ENCODE data around the gene KCTD18.

The KCTD18 gene

DNA sequence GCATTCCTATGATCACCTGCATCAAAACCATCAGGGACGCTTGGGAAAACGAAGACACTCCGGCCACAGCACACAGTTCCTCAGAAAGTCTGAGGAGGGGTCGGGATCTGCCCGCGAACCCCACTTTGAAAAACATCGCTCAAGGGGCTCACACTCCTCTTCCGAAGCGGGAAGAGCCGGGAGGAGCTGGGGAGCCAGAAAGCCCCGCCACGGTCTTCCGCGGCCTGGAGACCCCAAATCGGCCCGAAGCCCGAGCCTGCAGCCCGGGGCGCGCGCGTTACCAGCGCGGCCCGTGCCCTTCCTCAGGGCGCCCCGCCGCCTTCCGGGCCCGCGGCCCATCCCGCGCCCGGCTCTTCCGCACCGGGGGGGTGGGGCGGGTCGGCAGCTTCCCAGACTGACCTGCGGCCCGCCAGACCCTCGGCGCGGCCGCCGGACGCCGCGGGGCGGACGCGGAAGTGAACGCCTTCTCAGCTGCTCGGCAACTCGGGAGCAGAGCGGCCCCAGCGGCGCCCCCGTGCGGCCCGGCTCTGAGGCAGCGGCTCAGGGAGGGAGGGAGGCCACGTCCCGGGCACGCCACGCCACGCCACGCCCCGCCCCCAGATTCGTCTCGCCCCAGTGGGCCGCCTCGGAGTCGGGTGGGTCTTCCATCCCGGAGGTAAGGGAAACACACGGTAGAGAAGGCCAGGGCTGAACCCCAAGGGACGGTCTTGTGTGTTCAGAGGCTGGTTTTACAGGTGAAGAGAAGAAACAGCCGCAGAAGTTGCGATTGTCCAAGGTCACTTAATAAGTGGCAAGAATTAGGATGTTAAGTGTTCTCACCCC, at the start of gene KCTD18:
Gene KCTD18, minus strand, starts transcription at position 457 of the 822 bp plus-strand sequence. CDS start 3,052 bp downstream, outside the sequence.
- peak; percentile 90 for DNase-seq

DNA sequence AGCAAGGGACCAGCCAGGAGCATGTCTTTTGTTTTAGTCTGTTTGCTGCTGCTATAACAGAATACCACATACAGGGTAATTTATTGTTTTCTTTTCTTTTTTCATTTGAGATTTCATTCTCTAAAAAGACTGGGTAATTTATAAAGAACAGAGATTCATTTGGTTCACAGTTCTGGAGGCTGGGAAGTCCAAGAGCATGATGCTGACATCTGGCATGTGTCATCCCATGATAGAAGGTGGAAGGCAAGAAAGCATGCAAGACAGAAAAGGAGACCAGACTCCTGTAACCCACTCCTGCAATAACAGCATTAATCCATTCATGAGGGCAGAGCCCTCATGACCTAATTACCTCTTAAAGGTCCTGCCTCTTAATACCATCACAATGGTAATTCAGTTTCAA, 30.9 kb upstream of the KCTD18 start:
- no peak for DNase-seq

DNA sequence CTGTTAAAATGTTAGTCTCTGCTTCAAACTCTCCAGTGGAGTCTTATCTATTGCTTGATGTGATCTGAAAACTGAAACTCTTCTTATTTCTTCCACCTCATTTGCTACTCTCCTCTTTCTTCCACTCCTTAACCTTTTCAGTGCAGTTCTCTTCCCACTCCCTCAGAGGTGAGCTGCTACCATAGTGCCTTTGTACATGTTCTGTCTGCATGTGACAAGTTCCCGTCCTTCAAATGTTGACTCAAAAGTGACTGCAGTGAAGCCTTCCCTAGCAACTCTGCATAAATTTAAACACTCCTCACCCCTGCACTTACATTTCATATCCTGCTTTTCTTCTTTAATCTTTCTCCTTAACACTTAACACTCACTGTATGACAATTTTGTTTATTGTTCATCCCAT, 28.3 kb upstream of the KCTD18 start:
- no peak for DNase-seq

DNA sequence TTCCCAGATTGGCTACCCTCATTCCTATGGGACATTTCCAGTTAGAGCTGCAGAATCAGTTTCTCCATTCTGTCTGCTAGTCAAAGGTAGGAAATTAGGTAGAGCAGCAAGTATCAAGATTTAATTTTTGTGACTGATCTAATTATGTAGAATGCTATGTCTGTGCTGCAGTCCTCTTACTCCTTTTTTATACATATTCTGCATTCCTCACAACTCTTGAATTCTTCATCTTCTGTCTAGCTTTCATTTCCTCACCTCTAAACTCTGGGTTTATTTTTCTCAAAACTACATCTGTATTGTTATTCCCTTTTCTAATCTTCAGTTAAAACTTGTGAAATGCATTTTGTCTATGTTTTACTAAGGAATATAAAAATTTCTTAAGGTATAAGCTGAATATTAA, 24.7 kb upstream of the KCTD18 start:
- no peak for DNase-seq

DNA sequence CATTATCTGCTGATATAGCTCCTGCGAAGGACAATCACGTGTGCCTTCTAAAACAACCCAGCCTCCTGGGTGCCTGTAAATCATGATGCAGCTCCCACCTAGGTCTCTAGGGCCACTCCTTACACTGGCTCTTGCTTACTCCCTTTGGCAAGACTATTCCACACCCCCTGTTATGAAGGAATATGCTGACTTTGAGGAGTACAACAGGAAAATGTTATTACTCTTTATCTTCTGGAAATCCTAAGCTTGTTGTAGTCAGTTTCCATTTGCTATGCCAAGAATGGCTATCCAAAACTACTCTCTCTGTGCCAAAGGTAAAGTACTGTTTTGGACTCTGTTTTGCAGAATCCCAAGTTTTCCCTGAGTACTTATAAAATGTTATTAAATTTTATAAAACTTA, 23.9 kb upstream of the KCTD18 start:
- no peak for DNase-seq

DNA sequence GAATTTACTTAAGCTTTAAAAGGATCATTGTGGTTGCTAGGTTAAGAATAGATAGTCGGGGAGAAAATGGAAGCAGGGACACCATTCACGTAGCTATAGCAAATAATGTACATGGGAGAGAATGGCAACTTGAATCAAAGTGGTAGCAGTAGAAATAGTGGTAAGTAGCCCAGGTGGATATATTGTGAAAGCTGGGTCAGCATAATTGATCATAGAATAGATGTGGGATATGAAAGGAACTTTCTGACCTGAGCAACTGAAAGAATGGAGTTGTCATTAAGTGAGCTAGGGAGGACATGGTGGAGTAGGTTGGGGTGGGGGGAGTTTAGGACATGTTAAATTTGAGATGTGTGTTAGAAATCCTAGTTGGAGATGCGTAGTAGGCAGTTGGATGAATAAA, 18.4 kb upstream of the KCTD18 start:
- DNase-seq, result no peak

DNA sequence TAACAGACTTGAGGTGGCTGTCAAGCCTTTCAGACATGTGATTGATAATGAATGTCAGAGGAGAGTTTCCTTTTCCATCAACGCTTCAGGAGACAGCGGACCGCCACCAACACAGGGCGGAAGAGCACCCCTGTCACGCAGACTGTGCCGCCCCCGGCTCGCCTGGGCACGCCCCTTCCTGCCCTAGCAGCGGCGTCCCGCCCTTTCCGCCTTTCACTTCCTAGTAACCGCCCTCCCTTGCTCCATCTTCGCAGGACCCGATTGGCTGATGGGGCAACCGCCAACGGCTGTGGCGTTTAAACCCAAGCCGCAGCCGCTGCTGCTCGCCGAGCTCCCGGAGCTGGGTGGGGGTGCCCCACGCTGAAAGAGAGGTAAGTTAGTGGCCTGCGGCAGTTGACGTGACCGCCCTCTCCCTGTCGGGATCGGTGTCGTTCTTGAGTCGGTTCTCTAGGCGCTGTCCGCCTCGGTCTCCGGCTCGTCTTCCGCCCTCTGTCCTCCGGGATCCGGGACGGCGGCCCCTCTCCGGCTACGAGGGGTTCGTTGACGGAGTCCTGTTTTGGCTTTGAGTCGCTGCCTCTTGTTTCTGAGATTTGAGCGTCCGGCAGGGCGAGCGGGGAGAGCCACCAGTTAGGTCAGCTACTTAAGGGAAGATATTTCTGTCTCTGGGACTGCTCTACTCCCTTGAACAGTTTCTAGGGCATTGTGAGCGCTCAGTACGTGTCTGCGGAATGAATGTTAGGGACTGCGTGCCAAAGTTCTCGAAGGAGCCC, 16.2 kb upstream of the KCTD18 start, which contains the start of gene SGO2:
Gene SGO2, plus strand, starts transcription at position 326 of the 770 bp plus-strand sequence. CDS start 6,769 bp downstream, outside the sequence.
- peak; percentile 97 for DNase-seq

DNA sequence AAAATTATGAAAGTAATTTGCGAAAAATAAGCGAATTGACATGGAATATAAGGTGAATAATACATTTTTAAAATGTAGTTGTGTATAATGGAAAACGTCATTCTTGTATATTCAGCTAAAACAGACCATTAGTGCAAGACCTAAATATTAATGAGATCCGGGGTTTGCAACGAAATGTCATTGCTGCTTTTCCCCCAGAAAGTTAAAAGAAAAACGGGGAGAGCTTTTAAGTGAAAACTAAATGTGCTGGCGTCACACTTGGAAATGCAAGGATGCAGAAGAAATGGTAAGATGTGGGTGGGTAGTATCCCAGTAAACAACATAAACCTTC, 15.6 kb upstream of the KCTD18 start:
- DNase-seq, result no peak

DNA sequence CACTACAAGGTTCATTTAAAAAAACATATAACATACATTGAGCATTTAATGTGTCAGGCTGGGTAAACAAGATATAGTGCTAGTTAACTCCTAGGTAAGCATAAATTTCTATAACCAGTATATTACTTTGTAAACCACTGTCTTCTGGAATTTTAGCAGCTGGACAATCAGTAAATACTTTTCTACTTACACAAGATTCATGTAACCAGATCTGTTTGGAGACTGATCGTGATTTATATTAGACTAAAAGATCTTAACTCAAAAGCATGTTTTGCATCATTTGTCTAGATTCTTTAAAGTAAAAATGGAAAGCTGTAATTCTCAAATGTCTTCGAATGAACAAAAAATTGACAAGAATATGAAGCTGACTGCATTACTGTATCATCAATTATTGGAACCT, 15.2 kb upstream of the KCTD18 start:
- no peak for DNase-seq

DNA sequence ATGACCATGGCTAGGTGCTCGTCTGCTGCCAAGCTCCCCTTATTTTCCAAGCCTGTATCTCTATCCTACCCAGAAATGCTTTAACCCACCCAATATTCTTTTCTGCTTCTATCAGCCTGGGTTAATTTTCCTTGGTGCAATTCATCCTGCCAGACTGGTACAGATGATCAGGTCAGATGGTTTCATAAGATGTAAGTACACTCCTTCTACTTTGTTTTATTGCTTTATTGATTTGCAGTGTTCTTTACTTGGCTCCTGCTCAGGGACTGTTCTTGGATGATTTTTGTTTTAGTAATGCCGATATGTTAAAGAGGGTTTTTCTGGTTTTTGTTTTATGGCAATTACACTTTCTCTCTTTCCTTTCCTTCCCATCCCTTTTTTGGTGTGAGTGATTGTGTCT, 13.7 kb upstream of the KCTD18 start:
- no peak for DNase-seq

DNA sequence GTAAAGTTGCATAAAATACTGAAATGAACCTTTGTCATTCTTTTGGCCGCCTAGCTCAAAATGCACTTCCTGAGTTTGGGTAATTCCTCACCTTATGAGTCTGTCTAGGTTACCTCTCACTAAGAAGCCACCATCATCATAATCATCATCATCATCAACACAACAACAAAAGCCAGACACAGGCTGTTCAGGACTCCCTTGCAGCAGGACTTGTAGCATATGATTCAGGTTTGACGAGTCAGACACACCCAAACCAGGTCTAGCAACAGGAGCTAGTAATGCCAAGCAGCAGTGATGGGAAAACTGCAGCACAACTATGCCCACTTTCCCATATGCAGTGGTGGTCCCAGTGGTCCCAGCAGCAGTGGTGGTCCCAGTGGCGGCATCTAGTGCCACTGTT, 13.3 kb upstream of the KCTD18 start:
- DNase-seq, result no peak

DNA sequence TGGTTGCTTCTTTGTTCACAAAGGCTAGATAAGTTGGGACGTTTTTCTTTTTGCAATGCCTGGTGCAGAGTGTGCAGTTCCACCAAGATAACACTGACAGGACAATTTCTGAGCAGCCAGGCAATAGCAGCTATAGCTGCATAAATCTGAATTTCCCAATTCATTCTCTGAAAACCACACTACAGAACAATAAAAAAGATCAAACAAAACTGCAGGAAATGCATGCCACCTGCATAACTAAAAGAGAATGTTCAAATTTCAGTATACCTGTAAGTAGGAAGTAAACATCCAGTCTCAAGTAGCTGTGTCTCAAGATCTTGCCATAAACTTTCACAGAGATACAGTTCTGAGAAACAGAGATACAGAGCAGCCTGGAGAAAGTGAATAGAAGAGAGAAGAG, 5.3 kb upstream of the KCTD18 start:
- DNase-seq, result no peak

DNA sequence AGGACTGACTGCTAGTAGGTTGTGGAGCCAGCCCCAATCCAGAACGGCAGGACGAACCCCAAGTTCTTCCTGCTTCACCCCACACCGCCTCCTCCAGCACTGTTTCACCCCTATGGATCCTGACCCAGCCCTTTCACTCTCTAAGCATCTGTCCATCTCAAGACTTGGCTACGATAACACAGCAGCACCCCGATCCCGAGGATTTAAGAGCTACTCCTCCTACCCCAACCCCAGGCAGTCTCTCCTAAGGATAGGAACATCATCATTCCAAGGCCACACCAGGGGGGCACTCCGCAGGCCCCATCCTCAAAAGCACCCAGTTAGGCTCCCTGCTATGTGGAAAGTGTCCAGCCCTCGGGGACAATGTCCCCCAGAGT, 645 bp downstream of the KCTD18 start:
- no peak for DNase-seq

DNA sequence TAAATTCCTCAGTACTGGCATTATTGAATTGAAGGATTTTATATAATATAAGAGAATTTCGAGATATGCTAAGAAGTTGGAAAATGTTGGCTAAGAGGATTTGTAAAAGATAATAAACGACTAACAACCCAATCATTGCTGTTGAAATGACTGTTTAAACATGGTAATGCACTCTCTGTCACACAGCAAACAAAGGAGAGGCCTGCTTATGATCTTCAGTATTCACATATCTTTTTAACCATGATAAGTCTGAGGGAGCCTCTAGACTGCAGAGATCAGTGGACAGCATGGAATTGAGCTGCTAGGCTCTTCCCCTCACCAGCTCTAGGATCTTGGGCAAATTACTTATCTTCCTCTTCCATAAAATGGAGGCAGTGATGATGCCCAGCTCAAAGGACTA, 2.7 kb downstream of the KCTD18 start:
- DNase-seq, result no peak

DNA sequence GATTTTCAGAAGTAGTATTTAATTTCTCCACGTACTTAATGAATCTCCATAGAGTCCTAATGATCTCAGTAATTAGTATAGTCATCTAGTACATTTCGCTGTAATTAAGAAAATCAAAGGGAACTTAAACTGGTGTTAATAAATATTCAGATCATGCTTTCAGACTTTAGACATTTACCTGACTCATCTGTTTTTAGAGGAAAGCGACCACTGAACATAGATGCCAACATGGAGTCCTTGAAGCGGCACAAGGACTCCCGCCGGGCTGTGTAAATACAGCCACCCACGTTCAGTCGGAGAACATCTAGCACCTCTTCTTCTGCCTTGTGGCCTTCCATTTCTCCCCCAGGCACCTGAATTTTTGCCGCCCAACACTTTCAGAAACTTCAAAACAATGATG, 3.2 kb downstream of the KCTD18 start:
- DNase-seq, result no peak

DNA sequence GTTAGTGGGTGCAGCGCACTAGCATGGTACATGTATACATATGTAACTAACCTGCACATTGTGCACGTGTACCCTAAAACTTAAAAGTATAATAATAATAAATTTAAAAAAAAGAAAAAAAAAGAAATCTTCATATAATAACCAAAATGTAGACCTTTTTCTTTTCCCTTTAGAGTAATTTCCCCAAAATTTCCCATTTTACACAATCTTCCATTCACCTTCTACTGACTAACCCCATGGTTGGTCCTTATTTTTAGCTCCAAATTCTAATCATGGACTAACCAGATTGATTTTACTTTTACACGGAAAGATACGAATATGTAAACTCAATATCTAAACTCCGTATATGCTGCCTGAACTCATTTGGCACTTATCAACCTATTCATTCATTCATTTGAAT, 7.7 kb downstream of the KCTD18 start:
- DNase-seq, result no peak

DNA sequence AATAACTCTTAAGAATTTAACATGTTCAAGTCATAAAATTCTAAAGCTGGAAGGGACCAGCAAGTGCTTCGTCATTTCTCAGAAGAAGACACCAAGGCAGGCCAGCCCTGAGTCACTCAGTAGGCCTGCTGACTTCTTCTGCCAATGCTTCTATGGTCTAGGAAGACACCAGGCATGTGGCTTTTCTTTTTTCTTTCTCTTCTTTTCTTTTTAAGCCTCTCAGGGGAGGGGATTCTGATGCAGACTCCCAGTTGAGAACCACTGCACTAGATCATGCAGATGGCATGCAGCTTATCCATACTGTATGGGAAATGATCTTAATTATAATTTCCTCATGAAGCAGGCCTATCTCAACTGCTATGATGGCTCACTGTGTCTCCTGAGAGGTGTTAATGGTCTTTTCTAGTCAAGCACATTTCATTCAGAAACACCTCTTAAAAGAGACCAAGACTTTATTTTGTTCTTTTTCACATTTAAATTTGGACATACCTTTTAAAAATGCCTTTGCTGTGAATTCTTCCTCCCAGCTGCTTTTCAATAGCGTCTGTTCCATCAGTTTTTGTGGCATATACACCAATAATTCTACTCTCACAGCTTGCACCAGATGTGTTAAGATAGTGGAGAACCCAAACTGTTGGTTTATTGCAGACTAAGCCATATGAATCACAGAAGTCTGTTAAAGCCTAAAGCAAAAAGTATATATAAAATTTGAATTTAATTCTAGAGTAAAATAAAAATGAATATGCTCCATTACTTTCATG, 11.3 kb downstream of the KCTD18 start:
- DNase-seq, result no peak

DNA sequence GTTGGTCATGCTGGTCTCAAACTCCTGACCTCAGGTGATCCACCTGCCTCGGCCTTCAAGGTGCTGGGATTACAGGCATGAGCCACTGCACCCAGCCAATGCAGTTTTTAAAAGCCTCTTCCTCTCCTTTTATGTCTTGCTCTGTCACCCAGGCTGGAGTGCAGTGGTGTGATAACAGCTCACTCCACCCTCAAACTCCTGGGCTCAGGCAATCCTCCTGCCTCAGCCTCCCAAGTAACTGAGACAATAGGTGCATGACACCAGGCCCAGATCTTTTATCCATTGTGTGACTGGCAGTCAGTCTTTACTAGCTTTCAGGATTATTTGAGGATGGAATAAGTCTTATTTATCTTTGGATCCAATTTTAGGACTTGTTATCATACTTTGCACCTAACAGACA, 13.2 kb downstream of the KCTD18 start:
- no peak for DNase-seq

DNA sequence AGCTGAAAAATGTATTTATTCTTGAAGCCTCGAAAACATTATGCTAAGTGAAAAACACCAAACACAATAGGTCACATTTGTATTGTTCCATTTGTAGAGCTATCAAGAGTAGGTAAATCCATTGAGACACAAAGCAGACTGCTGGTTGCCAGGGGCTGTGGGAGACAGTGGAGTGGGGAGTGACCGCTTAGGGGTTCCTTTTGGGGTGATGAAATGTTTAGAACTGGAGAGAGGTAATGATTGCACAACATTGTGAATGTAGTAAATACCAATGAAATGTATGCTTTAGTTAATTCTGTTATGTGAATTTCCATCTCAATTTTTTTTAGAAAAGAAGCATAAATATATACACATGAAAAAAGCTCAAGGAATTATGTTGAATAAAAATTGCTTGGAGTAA, 15.8 kb downstream of the KCTD18 start:
- DNase-seq, result no peak

DNA sequence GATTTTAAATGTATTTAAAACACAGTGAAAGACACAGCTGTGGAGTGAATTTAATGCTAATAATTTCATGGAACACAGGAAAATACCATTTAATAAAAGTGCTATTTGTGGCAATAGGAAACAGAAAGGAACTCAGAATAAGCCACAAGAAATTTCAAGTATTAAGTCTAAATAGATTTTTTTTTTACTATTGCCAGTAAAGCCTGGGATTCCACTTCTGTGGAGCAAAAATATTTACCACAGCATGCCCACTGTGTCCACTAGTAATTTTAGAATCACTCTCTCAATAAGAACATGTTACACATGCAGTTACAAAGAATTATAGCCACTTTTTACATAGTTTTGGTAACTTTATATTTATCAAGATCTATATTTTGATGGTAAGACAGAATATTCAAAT, 17.2 kb downstream of the KCTD18 start:
- no peak for DNase-seq

DNA sequence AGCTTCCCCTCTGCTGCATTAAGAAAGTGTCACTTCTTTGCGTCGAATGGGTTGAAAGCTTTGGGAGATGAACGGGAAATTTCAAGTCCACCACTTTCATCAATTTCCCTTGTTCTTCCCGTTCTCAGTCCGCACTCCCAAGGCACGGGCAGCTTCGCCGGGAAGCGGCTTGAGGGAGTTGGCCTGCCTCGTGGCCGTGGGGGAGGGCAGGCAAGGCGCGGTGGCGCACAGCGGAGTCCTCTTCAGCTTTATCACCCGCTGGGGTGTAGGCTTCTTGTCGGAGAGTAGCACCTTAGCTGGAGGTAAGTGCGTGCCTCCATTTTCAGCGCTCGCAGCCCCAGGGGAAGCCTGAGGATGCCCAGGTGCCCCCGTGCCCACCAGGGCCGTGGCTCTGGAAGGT, 19.9 kb downstream of the KCTD18 start:
- no peak for DNase-seq

DNA sequence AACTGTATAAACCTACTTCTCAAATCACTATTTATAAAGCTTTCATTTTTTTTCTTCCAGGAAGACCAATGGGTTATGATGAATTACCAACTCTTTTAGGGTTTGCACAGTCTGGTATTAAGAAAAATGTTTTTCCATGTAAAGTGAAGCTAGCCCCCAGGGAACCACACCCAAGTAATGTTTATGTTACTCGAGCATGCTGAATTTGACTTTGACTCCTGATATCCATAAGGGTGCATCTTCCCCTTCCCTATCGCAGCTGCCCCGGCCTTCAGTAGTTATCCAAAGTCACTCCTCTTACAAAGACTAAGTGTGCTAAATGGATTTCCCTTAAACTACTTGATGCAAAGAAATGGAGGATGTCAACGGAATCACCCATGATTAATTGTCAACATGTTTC, 21.7 kb downstream of the KCTD18 start:
- no peak for DNase-seq

DNA sequence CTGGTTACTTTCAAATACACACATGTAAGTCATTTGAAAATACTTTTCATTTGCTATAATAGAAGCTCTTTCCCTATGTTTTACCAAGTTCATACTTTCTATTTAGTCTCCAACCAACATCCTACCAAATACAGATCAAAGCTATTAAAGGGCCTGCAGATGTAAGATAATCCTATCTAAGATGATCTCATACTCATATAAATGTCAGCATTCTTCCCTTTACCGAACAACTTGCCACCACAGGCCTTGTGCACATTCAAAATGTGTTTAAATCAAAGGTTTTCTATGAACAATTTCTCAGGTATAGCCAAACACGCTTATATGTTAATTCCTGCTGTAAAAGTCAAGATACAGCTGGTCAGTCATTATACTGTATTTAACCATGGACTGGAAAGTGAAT, 23.3 kb downstream of the KCTD18 start:
- DNase-seq, result no peak

DNA sequence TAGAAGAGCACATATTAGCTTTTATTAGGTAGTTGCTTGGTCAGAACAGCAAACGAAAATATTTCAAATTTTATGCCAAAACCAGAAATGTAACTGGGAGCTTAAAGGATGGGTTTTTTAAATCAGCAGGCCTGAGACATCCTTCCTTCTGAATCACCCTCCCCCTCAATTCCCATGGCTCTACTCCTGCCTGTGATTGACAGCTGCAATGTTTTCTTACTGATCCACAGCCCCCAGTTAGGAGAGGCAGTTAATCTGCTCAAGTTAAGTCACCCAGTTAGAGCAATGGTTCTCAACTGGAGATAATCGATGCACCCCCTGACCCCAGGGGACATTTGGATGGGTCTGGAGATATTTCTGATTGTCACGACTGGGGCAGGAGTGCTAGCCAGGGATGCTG, 24.9 kb downstream of the KCTD18 start:
- DNase-seq, result no peak
